22Rv1 (cell line): ENCODE data around the gene ETS1.

ENCODE experiments used
- CTCF ChIP-seq: fragments of 450-650 bp; IDR thresholded peaks from 2 replicates; pipeline ENCODE4 v1.5.1; 2017; ENCODE audit warnings: mild to moderate bottlenecking
- ZFX ChIP-seq: fragments of 450-650 bp; IDR thresholded peaks from 2 replicates; pipeline ENCODE4 v1.6.1; 2017; ENCODE audit warnings: antibody characterized with exemption, borderline replicate concordance

DNA sequence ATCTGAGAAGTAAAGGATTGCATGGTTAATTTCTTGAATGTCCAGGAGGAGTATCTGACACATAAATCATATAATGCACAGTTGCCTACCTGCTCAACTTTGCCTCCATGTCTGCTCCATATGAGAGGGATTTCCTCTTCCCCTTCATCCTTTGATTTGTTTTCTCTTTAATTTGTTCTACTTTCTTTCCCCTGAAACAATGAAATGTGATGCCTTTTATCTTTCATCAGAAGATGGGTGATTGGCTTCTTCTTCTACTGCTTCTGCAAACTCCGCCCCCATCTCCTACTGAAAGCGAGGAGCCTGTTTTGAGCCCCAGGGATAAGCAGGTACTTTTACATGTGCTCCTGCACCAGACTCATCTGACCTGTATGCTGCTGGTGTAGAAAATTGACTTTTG is 9.9 kb upstream of the ETS1 start:
- TF ChIP-seq CTCF (no peak), ZFX (no peak)
